ENCODE measurements around the gene KCTD2. TPM values are rescaled to one million over a fixed set of nuclear protein-coding genes. Genes with fewer than 3 reads are reported as not detected.

The KCTD2 gene
- total and polyA plus RNA-seq, 2 of the 13 experiments (the other 11 are each of a cell fraction or from before 2014, with no cell fraction given), result 28.3 to 32.6 TPM

GRCh38 chr17:75013092-75013559 lies 33.9 kb upstream of the KCTD2 start (continued):
- no peak for TF ChIP-seq ZNF784 (CRISPR knock-in tag; IDR thresholded peaks at IDR 0.05; ENCODE audit: borderline replicate concordance)
- no peak for TF ChIP-seq RFXANK (CRISPR knock-in tag; IDR thresholded peaks at IDR 0.05)
- TF ChIP-seq, protein P1, sequence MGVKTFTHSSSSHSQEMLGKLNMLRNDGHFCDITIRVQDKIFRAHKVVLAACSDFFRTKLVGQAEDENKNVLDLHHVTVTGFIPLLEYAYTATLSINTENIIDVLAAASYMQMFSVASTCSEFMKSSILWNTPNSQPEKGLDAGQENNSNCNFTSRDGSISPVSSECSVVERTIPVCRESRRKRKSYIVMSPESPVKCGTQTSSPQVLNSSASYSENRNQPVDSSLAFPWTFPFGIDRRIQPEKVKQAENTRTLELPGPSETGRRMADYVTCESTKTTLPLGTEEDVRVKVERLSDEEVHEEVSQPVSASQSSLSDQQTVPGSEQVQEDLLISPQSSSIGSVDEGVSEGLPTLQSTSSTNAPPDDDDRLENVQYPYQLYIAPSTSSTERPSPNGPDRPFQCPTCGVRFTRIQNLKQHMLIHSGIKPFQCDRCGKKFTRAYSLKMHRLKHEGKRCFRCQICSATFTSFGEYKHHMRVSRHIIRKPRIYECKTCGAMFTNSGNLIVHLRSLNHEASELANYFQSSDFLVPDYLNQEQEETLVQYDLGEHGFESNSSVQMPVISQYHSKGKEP (CRISPR knock-in tag; IDR thresholded peaks at IDR 0.05), result no peak
- TF ChIP-seq GZF1 (CRISPR knock-in tag; IDR thresholded peaks at IDR 0.05), result peak; percentile 25; the same call in 1 of the 2 replicates
- TF ChIP-seq ZNF160 (CRISPR knock-in tag; IDR thresholded peaks at IDR 0.05), result no peak
- no peak for TF ChIP-seq MTF2 (CRISPR knock-in tag; IDR thresholded peaks at IDR 0.05; ENCODE audit: borderline replicate concordance)
- TF ChIP-seq, protein P2, sequence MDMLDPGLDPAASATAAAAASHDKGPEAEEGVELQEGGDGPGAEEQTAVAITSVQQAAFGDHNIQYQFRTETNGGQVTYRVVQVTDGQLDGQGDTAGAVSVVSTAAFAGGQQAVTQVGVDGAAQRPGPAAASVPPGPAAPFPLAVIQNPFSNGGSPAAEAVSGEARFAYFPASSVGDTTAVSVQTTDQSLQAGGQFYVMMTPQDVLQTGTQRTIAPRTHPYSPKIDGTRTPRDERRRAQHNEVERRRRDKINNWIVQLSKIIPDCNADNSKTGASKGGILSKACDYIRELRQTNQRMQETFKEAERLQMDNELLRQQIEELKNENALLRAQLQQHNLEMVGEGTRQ (IDR thresholded peaks at IDR 0.05; ENCODE audit: low read depth, low read length), result no peak
- TF ChIP-seq, protein P2 (CRISPR knock-in tag; IDR thresholded peaks at IDR 0.05; ENCODE audit: borderline replicate concordance), result peak; percentile 1; the same call in 1 of the 2 replicates
- no peak for TF ChIP-seq MTERF4 (CRISPR knock-in tag; IDR thresholded peaks at IDR 0.05)
- TF ChIP-seq, protein P3, sequence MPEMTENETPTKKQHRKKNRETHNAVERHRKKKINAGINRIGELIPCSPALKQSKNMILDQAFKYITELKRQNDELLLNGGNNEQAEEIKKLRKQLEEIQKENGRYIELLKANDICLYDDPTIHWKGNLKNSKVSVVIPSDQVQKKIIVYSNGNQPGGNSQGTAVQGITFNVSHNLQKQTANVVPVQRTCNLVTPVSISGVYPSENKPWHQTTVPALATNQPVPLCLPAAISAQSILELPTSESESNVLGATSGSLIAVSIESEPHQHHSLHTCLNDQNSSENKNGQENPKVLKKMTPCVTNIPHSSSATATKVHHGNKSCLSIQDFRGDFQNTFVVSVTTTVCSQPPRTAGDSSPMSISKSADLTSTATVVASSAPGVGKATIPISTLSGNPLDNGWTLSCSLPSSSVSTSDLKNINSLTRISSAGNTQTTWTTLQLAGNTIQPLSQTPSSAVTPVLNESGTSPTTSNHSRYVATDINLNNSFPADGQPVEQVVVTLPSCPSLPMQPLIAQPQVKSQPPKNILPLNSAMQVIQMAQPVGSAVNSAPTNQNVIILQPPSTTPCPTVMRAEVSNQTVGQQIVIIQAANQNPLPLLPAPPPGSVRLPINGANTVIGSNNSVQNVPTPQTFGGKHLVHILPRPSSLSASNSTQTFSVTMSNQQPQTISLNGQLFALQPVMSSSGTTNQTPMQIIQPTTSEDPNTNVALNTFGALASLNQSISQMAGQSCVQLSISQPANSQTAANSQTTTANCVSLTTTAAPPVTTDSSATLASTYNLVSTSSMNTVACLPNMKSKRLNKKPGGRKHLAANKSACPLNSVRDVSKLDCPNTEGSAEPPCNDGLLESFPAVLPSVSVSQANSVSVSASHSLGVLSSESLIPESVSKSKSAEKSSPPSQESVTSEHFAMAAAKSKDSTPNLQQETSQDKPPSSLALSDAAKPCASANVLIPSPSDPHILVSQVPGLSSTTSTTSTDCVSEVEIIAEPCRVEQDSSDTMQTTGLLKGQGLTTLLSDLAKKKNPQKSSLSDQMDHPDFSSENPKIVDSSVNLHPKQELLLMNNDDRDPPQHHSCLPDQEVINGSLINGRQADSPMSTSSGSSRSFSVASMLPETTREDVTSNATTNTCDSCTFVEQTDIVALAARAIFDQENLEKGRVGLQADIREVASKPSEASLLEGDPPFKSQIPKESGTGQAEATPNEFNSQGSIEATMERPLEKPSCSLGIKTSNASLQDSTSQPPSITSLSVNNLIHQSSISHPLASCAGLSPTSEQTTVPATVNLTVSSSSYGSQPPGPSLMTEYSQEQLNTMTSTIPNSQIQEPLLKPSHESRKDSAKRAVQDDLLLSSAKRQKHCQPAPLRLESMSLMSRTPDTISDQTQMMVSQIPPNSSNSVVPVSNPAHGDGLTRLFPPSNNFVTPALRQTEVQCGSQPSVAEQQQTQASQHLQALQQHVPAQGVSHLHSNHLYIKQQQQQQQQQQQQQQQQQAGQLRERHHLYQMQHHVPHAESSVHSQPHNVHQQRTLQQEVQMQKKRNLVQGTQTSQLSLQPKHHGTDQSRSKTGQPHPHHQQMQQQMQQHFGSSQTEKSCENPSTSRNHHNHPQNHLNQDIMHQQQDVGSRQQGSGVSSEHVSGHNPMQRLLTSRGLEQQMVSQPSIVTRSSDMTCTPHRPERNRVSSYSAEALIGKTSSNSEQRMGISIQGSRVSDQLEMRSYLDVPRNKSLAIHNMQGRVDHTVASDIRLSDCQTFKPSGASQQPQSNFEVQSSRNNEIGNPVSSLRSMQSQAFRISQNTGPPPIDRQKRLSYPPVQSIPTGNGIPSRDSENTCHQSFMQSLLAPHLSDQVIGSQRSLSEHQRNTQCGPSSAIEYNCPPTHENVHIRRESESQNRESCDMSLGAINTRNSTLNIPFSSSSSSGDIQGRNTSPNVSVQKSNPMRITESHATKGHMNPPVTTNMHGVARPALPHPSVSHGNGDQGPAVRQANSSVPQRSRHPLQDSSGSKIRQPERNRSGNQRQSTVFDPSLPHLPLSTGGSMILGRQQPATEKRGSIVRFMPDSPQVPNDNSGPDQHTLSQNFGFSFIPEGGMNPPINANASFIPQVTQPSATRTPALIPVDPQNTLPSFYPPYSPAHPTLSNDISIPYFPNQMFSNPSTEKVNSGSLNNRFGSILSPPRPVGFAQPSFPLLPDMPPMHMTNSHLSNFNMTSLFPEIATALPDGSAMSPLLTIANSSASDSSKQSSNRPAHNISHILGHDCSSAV (CRISPR knock-in tag; IDR thresholded peaks at IDR 0.05; ENCODE audit: borderline replicate concordance), result no peak
- no peak for TF ChIP-seq IKZF1 (IDR thresholded peaks at IDR 0.05)
- TF ChIP-seq ZKSCAN8 (CRISPR knock-in tag; IDR thresholded peaks at IDR 0.05; ENCODE audit: borderline replicate concordance), result no peak
- TF ChIP-seq NR3C1 (CRISPR knock-in tag; IDR thresholded peaks at IDR 0.05), result no peak
- TF ChIP-seq ZNF75D (CRISPR knock-in tag; IDR thresholded peaks at IDR 0.05; ENCODE audit: borderline replicate concordance), result no peak

Measured in HepG2 (cell line).